Measurements from ENCODE around the gene IL2RA. TPM values are rescaled to one million over a fixed set of nuclear protein-coding genes. Genes with fewer than 3 reads are reported as not detected.

IL2RA gene
- total RNA-seq, 2 donors from 2014 or later = 21.0 to 48.2 TPM

- Histone ChIP-seq H3K27ac (no peak overlapping the region), H3K4me1 (ENCODE audit: control insufficient read depth in 1 of 2, low read depth in 2 of 2) (no peaks in the 10 kb centered on the region), H3K27me3 (replicated peaks; ENCODE audit: insufficient read depth) (no peaks in the 10 kb centered on the region), H3K9me3 (no peaks in the 10 kb centered on the region), H3K4me3 (no peak overlapping the region), H3K36me3 (no peaks in the 10 kb centered on the region)
- ATAC-seq (ENCODE audit: insufficient number of reproducible peaks, low FRiP score, low read depth) (no peak), DNase-seq (ENCODE audit: low spot score) (no peak)
- TF ChIP-seq, protein P1, sequence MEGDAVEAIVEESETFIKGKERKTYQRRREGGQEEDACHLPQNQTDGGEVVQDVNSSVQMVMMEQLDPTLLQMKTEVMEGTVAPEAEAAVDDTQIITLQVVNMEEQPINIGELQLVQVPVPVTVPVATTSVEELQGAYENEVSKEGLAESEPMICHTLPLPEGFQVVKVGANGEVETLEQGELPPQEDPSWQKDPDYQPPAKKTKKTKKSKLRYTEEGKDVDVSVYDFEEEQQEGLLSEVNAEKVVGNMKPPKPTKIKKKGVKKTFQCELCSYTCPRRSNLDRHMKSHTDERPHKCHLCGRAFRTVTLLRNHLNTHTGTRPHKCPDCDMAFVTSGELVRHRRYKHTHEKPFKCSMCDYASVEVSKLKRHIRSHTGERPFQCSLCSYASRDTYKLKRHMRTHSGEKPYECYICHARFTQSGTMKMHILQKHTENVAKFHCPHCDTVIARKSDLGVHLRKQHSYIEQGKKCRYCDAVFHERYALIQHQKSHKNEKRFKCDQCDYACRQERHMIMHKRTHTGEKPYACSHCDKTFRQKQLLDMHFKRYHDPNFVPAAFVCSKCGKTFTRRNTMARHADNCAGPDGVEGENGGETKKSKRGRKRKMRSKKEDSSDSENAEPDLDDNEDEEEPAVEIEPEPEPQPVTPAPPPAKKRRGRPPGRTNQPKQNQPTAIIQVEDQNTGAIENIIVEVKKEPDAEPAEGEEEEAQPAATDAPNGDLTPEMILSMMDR (IDR thresholded peaks at IDR 0.05) = no peak
Measured at GRCh38 chr10:6055929-6056328, 6.2 kb downstream of the IL2RA start.

- Histone ChIP-seq H3K4me3 (no peak overlapping the region), H3K4me1 (ENCODE audit: control insufficient read depth in 1 of 2, low read depth in 2 of 2) (peaks cover 0 to 3% of the 10 kb centered on the region in 2 donors), H3K36me3 (no peaks in the 10 kb centered on the region), H3K9me3 (no peaks in the 10 kb centered on the region), H3K27me3 (replicated peaks; ENCODE audit: insufficient read depth) (no peaks in the 10 kb centered on the region), H3K27ac (no peak overlapping the region)
- ATAC-seq (ENCODE audit: insufficient number of reproducible peaks, low FRiP score, low read depth) = no peak
- TF ChIP-seq, protein P1 (IDR thresholded peaks at IDR 0.05) = no peak
- DNase-seq (ENCODE audit: low spot score) = no peak
Measured at GRCh38 chr10:6054884-6055283, 7.3 kb downstream of the IL2RA start.

DNA sequence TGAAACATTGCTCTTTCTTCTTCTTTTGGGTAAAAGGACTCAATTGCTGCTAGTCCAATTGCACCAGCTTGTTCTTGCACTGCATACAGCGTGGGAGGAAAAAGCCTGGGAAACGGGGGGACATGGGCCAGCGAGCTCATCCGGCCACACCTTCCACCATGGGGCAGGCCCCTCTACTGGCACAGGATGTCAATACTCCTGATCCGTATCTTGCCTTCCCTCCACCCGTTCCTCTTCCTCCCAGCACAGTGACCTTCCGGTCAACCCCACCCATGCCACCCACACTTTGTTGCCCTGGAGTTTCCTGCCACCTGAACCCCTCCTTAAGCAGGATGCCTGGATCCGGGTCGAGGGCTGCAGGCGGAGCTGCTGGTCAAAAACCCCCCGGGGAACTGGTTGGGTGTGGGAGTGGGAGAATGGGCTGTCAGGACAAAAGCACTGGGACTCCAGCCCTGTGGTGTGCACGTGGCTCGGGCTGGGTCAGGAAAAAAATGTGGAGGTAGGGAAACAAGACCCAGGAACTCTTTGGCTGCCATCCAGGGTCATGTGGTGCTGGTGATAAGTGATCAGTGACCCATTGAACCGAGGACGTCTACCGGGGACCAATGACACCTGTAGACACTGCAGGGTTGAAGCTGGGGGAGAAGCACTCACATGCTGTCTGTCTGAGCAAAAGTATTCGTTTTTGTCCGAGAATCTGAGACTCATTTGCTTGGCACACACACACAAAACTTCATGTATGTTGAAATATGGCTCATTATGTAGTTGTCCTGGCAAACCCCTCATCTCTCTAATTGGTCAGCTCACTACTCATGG lies 8.1 kb downstream of the IL2RA start:
- DNase-seq (ENCODE audit: low spot score) = no peak
- H3K36me3 ChIP-seq = no peaks in the 10 kb centered on the region
- ATAC-seq (ENCODE audit: insufficient number of reproducible peaks, low FRiP score, low read depth) = no peak
- H3K4me3 ChIP-seq = no peak overlapping the region
- TF ChIP-seq, protein P1 (IDR thresholded peaks at IDR 0.05) = no peak
- H3K4me1 ChIP-seq (ENCODE audit: control insufficient read depth in 1 of 2, low read depth in 2 of 2) = peaks cover 0 to 3% of the 10 kb centered on the region in 2 donors
- no peak overlapping the region for H3K27ac ChIP-seq
- no peaks in the 10 kb centered on the region for H3K9me3 ChIP-seq
- no peaks in the 10 kb centered on the region for H3K27me3 ChIP-seq (replicated peaks; ENCODE audit: insufficient read depth)

DNA sequence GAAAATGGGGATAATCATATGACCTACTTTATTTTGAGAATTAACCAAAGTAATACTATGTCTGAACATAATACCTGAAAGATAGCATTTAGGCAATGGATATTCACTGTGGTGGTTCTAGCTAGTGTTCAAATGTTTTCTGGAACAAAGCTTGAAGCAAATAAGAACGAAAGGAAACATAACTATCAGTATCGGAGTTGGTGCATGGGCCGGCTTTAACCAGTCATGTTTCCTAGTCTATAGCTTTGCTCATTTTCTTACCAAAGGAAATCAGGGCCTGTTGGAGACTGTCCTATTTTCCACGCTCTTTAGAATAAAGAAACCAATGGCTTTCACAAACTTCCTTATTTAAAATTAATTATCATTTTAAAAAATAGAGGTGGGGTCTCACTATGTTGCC lies 8.9 kb downstream of the IL2RA start:
- ATAC-seq (ENCODE audit: insufficient number of reproducible peaks, low FRiP score, low read depth) = no peak
- H3K36me3 ChIP-seq = no peaks in the 10 kb centered on the region
- TF ChIP-seq, protein P1 (IDR thresholded peaks at IDR 0.05) = no peak
- DNase-seq (ENCODE audit: low spot score) = no peak
- H3K27ac ChIP-seq = no peak overlapping the region
- no peak overlapping the region for H3K4me3 ChIP-seq
- peaks cover 0 to 3% of the 10 kb centered on the region in 2 donors for H3K4me1 ChIP-seq (ENCODE audit: control insufficient read depth in 1 of 2, low read depth in 2 of 2)
- no peaks in the 10 kb centered on the region for H3K27me3 ChIP-seq (replicated peaks; ENCODE audit: insufficient read depth)
- no peaks in the 10 kb centered on the region for H3K9me3 ChIP-seq

DNA sequence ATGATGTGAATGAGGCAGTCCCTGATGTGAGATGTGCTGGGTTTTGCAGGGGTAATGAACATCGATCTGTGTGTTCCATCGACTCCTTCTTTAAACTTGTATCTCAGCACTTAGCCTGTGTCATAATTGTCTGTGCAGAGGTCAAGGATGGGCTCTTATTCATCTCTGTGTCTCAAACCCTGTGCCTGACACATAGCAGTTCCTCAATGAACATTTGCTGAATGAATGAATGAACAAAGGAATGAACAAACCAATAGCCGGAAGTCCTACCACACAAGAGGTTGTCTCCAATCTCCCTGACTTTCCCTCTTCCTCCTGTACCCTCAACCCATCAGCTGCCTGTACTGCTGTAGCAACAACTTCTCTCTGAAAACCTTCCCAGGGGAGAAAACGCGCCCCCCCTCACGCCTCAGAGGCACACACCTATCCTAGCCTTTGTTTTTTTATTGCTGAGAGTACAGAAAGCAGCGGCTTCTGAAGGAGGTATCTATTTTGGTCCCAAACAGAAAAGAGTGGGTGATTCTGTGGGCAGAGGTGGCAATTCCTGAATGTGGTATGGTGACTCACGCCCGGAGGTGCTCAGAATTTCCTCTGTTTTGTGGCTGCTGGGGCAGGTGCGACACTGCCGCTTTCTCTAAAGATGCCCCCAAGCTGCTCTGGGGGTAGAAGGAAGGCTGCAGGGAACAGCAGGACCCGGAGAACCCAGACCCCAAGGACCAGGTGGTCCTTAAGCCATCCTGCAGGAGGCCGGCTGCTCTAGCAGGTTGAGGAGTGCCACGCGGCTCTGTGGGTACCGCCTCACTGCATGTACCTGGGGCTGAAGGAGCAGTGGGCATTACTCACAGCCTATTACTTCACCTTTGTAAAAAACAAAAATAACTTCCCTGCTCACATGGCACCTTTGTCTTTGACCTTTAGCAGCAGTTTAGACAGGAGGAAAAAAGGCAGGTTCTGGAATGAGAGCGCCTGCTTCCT lies 9.6 kb downstream of the IL2RA start:
- no peaks in the 10 kb centered on the region for H3K36me3 ChIP-seq
- H3K4me3 ChIP-seq = no peak overlapping the region
- ATAC-seq (ENCODE audit: insufficient number of reproducible peaks, low FRiP score, low read depth) (no peak), DNase-seq (ENCODE audit: low spot score) (no peak)
- no peak overlapping the region for H3K27ac ChIP-seq
- TF ChIP-seq, protein P1 (IDR thresholded peaks at IDR 0.05) = no peak
- no peaks in the 10 kb centered on the region for H3K27me3 ChIP-seq (replicated peaks; ENCODE audit: insufficient read depth)
- no peaks in the 10 kb centered on the region for H3K9me3 ChIP-seq
- H3K4me1 ChIP-seq (ENCODE audit: control insufficient read depth in 1 of 2, low read depth in 2 of 2) = peaks cover 0 to 3% of the 10 kb centered on the region in 2 donors
